ENCODE data around the gene MPO. TPM values are rescaled to one million over a fixed set of nuclear protein-coding genes. Genes with fewer than 3 reads are reported as not detected.

MPO gene
- total and polyA plus RNA-seq, 2 of the 4 experiments (the other 2 are of a cell fraction), result not detected

- Histone ChIP-seq H2AFZ (replicated peaks; ENCODE audit: low read length, poor library complexity) (no peak overlapping the region), H3K4ac (ENCODE audit: low read depth, low read length) (no peak overlapping the region), H4K5ac (ENCODE audit: low read depth, low read length) (no peak overlapping the region), H2BK5ac (ENCODE audit: low read depth, low read length, poor library complexity, severe bottlenecking) (no peak overlapping the region), H3K23ac (ENCODE audit: low read depth, low read length) (no peak overlapping the region), H4K20me1 (ENCODE audit: insufficient read depth, low read length) (no peaks in the 10 kb centered on the region), H3K36me3 (ENCODE audit: control insufficient read depth, insufficient read depth, low read length) (no peaks in the 10 kb centered on the region), H3K14ac (replicated peaks; ENCODE audit: low read depth, low read length) (no peak overlapping the region), H3K27ac (ENCODE audit: insufficient read depth, low read length) (no peak overlapping the region), H3K18ac (ENCODE audit: low read depth, low read length) (no peak overlapping the region), H2BK120ac (ENCODE audit: low read depth, low read length) (no peak overlapping the region), H2AK5ac (ENCODE audit: low read depth, low read length) (no peak overlapping the region), H3K56ac (ENCODE audit: extremely low read depth, insufficient read depth, low read length) (no peak overlapping the region), H4K8ac (ENCODE audit: low read depth in 2 of 2, low read length in 2 of 2) (no peak overlapping the region), H4K91ac (ENCODE audit: insufficient read depth, low read depth, low read length) (no peak overlapping the region), H3K9me3 (ENCODE audit: control insufficient read depth, insufficient read depth, low read length) (no peaks in the 10 kb centered on the region), H2AK9ac (replicated peaks; ENCODE audit: low read depth, low read length, poor library complexity) (no peak overlapping the region), H3K4me1 (ENCODE audit: control insufficient read depth, insufficient read depth, low read length) (no peaks in the 10 kb centered on the region), H2BK20ac (ENCODE audit: low read depth, low read length) (no peak overlapping the region), H3K4me2 (ENCODE audit: low read depth, low read length) (no peak overlapping the region), H3K79me1 (ENCODE audit: low read depth in 1 of 2, low read length in 2 of 2) (no peaks in the 10 kb centered on the region), H3K9me1 (ENCODE audit: insufficient read depth, low read length) (no peaks in the 10 kb centered on the region), H2BK15ac (ENCODE audit: low read depth, low read length) (no peak overlapping the region), H3K27me3 (ENCODE audit: control insufficient read depth, insufficient read depth, low read length) (peaks cover 75% of the 10 kb centered on the region), H3K9ac (ENCODE audit: low read depth, low read length) (no peak overlapping the region), H3K4me3 (ENCODE audit: insufficient read depth, low read depth, low read length) (no peak overlapping the region)
- ChIA-PET POLR2A (ENCODE audit: unreplicated experiment) (no interaction called here), CTCF (no interaction called here)
- DNase-seq (no peak), ATAC-seq (ENCODE audit: low read depth) (no peak)
- in situ Hi-C loops (cut with MboI; ENCODE audit: low sequenced_read_pairs) (no loop called here), intact Hi-C loops (cut with micrococcal nuclease) (no loop called here), dilution Hi-C loops (cut with HindIII; ENCODE audit: low sequenced_read_pairs, unreplicated experiment) (no loop called here)
- 71% methylated on average over 10 of the region's 13 CpGs; no CpG with 5 or more reads in 1 of the 2 experiments for WGBS, 2 experiments (ENCODE audit: extremely low coverage in 2 of 2, insufficient read length in 1 of 2)
- TF ChIP-seq RAD21 (IDR thresholded peaks at IDR 0.05; ENCODE audit: low read length) (no peak), POLR2A (IDR thresholded peaks at IDR 0.05; ENCODE audit: low read depth, low read length) (no peak), NFE2L2 (IDR thresholded peaks at IDR 0.05; ENCODE audit: low read depth, low read length) (no peak), CHD1 (IDR thresholded peaks at IDR 0.05; ENCODE audit: low read depth, low read length) (no peak)
- no TSS peak for BruUV-seq (replicated peaks)
These were observed 34.5 kb downstream of the MPO start for GRCh38 chr17:58246104-58246740.
